ENCODE results near the gene RASSF10.

RASSF10 gene

DNA sequence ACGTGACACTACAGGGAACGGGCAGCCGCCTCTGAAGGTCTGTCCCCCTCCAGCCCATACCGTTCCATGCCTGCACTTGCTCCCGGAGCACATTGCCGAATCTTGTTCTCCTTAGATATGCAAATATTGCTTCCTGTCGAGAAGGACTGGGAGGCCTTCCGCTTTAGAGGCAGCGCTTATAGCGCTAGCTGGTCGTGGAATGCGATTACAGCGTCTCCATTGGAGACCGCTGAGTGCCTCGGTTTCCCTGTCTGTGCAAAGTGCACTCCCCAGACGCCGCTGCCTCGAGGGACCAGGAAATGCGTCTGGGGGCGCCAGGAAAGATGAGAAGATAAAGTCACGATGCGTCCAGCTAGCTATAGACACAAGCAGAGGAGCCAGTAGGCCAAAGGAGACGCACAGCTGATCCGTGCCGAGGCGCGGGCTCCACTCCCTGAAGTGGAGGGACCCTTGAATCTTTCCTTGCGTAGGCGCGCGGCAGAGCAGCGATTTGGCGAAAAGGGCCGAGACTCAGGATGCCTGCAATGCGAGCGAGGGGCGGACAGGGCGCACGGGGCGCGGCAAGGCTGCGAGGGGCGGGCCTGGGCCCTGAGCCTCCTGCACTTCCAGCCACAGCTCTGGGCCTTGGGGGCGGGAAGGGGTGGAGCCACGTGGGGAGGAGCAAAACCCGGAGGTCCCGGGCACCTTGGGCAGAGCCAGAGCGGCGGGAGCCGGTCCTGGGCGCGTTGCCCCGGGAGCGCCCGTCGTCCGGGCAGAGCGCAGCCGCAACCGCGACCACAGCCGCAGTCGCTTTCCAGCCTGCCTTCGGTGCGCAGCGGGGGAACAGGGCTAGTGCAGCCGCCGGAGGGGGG is at the start of gene RASSF10:
RASSF10 (plus strand) TSS at position 692 of the 851 bp plus-strand sequence. CDS start 261 bp downstream, outside the sequence.
- Histone ChIP-seq H3K4me3 (peak within 1 kb of the TSS; percentile 66), H3K27ac (no peak within 1 kb of the TSS)
- no peak for DNase-seq (ENCODE audit: low spot score)
- TF ChIP-seq CTCF (IDR thresholded peaks at IDR 0.05), result no peak

DNA sequence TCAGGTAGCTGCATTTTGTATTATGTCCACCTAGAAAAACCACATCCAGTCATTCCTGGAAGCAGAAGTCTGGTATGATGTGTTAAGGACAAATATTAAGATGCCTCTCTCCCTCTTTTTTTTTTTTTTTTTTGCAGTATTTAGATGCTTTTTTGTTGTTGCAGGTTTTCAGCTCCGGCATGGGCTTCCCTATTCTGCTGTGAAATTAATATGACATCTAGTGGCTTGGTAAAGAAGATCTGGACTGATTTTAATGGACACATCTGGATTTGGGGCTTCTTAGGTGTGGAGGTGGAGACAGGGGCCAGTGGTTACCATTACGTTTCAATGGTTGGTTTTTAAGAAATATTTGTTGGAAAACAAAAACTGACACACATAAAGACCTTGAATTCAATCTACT is 47.5 kb upstream of the RASSF10 start:
- no peak for TF ChIP-seq CTCF (IDR thresholded peaks at IDR 0.05)
- H3K4me3 ChIP-seq, result no peak overlapping the region
- no peak for DNase-seq (ENCODE audit: low spot score)
- no peak overlapping the region for H3K27ac ChIP-seq

DNA sequence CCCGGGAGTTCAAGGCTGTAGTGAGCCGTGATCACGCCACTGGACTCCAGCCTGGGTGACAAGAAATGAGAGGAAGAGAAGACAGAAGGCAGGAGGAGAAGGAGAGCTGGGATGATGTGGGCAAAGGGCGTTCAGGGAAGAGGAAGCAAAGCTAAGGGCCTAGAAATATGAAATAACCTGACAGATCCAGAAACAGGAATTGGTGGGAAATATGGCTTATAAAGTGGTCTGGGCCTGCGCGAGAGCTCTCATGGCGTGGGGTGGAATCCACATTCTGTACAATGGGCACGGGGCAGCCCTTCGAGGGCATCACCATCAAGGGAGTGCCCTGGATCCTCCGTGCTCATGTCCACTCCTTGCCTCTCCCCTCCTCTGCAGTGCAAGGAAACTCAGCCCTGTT is 46.8 kb upstream of the RASSF10 start:
- DNase-seq (ENCODE audit: low spot score), result no peak
- Histone ChIP-seq H3K4me3 (no peak overlapping the region), H3K27ac (no peak overlapping the region)
- no peak for TF ChIP-seq CTCF (IDR thresholded peaks at IDR 0.05)

- no peak for DNase-seq (ENCODE audit: low spot score)
- Histone ChIP-seq H3K27ac (no peak overlapping the region), H3K4me3 (no peak overlapping the region)
- TF ChIP-seq CTCF (IDR thresholded peaks at IDR 0.05), result no peak
Observed at GRCh38 chr11:12963051-12963450, 46.1 kb upstream of the RASSF10 start.

DNA sequence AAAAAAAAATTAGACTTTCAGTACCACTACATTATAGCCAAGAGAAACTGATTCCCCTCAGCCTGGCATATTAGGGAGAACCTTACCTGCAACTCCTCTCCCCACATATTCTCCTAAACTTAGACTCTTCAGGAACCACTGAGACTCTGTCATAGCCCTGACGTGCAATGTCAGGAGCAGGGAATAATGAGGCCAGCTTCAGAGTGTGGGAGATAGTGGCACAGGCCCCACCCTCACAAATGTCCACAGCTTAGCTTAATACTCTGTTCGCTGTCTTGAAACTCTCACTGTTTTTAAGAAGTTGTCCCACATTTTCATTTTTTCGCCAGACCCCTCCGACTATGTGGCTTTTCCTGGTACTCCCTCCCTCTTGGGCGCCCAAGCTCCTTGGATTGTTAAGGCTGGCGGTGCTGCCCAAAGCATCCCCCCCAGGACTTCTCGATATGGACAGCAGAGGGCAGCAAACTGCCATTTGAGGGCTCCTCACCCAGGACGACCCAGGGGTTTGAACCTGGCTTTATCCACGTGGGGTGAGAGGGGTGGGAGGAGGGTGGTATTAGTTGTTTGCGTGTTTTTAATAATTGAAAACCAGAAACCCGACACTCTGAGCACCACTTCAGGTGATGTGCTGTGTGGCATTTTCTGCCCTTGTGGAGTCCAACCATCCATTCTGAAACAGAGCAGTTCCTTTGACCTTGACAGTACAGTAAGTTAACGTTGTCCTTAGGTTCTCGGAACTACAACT is 45.2 kb upstream of the RASSF10 start:
- DNase-seq (ENCODE audit: low spot score), result no peak
- Histone ChIP-seq H3K27ac (no peak overlapping the region), H3K4me3 (no peak overlapping the region)
- TF ChIP-seq CTCF (IDR thresholded peaks at IDR 0.05), result peak; percentile 71

- no peak for TF ChIP-seq CTCF (IDR thresholded peaks at IDR 0.05)
- no peak overlapping the region for H3K4me3 ChIP-seq
- no peak for DNase-seq (ENCODE audit: low spot score)
- H3K27ac ChIP-seq, result no peak overlapping the region
Observed at GRCh38 chr11:12964650-12965049, 44.5 kb upstream of the RASSF10 start.

All from coronary artery (tissue), 2 donors.